Measurements from ENCODE around the gene HOXD11. TPM values are rescaled to one million over a fixed set of nuclear protein-coding genes. Genes with fewer than 3 reads are reported as not detected.
A peak's percentile ranks its signal among the peaks of the same experiment; 100 is the strongest.

The HOXD11 gene
- total RNA-seq, 1 donor from 2014 or later: not detected

GRCh38 chr2:176139661-176140512, 32.8 kb downstream of the HOXD11 start:
- Mint-ChIP-seq H3K27me3 (ENCODE audit: low read depth) (peaks cover 80% of the 10 kb centered on the region), H3K4me3 (ENCODE audit: unreplicated experiment) (no peak overlapping the region), H3K9me3 (ENCODE audit: low read depth) (peaks cover 9% of the 10 kb centered on the region), H3K36me3 (ENCODE audit: low read depth) (peaks cover 10% of the 10 kb centered on the region), H3K27ac (ENCODE audit: unreplicated experiment) (no peak overlapping the region), H3K4me1 (ENCODE audit: low read depth) (peaks cover 11% of the 10 kb centered on the region)
- no peak for DNase-seq (ENCODE audit: low spot score)
- no peak for TF ChIP-seq CTCF (IDR thresholded peaks at IDR 0.05)

DNA sequence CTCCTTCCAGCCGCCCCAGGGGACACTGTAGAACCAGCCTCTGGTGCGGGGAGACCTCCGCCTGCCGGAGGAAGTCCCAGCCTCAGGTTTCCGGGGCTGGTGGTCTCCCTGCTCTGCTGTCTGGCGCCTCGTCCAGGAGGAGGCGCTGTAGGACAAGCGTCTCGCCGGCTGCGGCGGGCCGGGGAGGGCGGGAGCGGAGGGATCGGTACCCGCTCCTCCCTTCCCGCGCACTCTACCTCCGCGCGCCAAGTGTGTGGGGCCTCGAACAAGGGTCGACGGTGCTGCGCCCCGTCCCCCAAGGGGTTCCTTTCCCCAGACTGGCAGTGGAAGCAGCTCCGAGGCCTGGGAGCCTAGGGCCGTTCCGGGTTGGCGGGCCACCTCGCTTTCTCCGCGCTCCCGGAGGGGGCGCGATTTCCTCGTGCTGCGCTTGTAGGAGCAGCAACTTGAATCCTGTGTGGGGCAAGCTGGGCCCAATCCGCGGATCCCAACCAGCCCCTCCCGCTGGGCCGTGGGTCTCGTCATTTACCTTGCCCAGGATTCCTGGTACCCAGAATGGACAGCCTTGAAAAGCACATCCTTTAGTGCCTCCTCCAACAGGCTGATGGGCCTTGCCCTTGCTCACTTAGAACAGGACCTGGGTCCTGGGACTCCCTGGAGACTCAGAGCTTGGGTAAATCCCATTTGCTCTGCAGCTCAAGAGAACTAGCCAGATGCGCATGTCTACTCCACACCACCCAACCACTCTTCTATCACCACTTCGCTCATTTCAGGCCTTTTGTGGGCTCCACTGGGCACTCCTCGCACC, 33.6 kb downstream of the HOXD11 start:
- no peak for DNase-seq (ENCODE audit: low spot score)
- Mint-ChIP-seq H3K36me3 (ENCODE audit: low read depth) (peaks cover 7% of the 10 kb centered on the region), H3K4me3 (ENCODE audit: unreplicated experiment) (peak overlapping the region; percentile 12), H3K4me1 (ENCODE audit: low read depth) (peaks cover 7% of the 10 kb centered on the region), H3K27me3 (ENCODE audit: low read depth) (peaks cover 80% of the 10 kb centered on the region), H3K27ac (ENCODE audit: unreplicated experiment) (no peak overlapping the region), H3K9me3 (ENCODE audit: low read depth) (peaks cover 9% of the 10 kb centered on the region)
- TF ChIP-seq CTCF (IDR thresholded peaks at IDR 0.05): peak; percentile 85

DNA sequence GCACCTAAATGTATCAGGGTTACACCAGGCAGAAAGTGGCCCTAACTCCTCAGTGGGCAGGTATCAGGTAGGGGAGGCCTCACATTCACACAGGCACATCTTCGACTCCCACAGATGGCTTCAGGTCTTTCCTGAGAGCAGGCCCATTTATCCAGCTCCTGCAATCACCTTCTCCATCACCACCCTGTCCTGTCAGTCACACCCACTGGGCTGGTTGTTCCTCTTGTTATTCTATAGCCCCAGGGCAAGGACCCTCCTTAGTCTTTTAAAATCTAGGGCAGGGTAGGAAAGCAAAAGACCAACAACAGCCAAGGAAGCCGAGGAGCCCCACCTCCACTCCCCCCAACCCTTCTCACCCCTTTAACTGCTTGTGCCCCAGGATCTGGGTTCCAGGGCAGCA, 35.2 kb downstream of the HOXD11 start:
- DNase-seq (ENCODE audit: low spot score): no peak
- TF ChIP-seq CTCF (IDR thresholded peaks at IDR 0.05): no peak
- Mint-ChIP-seq H3K9me3 (ENCODE audit: low read depth) (peaks cover 9% of the 10 kb centered on the region), H3K4me1 (ENCODE audit: low read depth) (no peaks in the 10 kb centered on the region), H3K4me3 (ENCODE audit: unreplicated experiment) (no peak overlapping the region), H3K36me3 (ENCODE audit: low read depth) (peaks cover 6% of the 10 kb centered on the region), H3K27me3 (ENCODE audit: low read depth) (peaks cover 86% of the 10 kb centered on the region), H3K27ac (ENCODE audit: unreplicated experiment) (no peak overlapping the region)

GRCh38 chr2:176145085-176145969, 38.2 kb downstream of the HOXD11 start:
- H3K4me1 Mint-ChIP-seq (ENCODE audit: low read depth): no peaks in the 10 kb centered on the region
- peaks cover 89% of the 10 kb centered on the region for H3K27me3 Mint-ChIP-seq (ENCODE audit: low read depth)
- H3K9me3 Mint-ChIP-seq (ENCODE audit: low read depth): no peaks in the 10 kb centered on the region
- H3K27ac Mint-ChIP-seq (ENCODE audit: unreplicated experiment): no peak overlapping the region
- no peaks in the 10 kb centered on the region for H3K36me3 Mint-ChIP-seq (ENCODE audit: low read depth)
- H3K4me3 Mint-ChIP-seq (ENCODE audit: unreplicated experiment): no peak overlapping the region
- DNase-seq (ENCODE audit: low spot score): no peak
- TF ChIP-seq CTCF (IDR thresholded peaks at IDR 0.05): no peak
